Skeletal muscle satellite cell (primary cell): ENCODE data around the gene BRPF1.

Source experiments
- H3K27me3 ChIP-seq: 2 replicates; pipeline ENCODE4 v1.7.0; 2013; ENCODE audit warnings: low read length; ENCODE audit not compliant: control insufficient read depth, insufficient read depth
- H3K36me3 ChIP-seq: 2 replicates; pipeline ENCODE4 v1.7.0; 2013; ENCODE audit warnings: mild to moderate bottlenecking, control low read depth, low read length; ENCODE audit not compliant: insufficient read depth
- H3K4me1 ChIP-seq: 2 replicates; pipeline ENCODE4 v1.7.0; 2013; ENCODE audit warnings: low read length; ENCODE audit not compliant: control insufficient read depth, insufficient read depth
- H3K4me2 ChIP-seq: 2 replicates; pipeline ENCODE4 v1.7.0; 2013; ENCODE audit warnings: mild to moderate bottlenecking, low read length
- H3K4me3 ChIP-seq: 2 replicates; pipeline ENCODE4 v1.7.0; 2013; ENCODE audit warnings: low read length
- H3K9ac ChIP-seq: 2 replicates; pipeline ENCODE4 v1.7.0; 2013; ENCODE audit warnings: mild to moderate bottlenecking, low read depth, low read length, moderate library complexity
- H3K9me3 ChIP-seq: replicated peaks from 2 replicates; pipeline ENCODE4 v1.7.0; 2013; ENCODE audit warnings: mild to moderate bottlenecking, control low read depth, low read length

BRPF1 gene

DNA sequence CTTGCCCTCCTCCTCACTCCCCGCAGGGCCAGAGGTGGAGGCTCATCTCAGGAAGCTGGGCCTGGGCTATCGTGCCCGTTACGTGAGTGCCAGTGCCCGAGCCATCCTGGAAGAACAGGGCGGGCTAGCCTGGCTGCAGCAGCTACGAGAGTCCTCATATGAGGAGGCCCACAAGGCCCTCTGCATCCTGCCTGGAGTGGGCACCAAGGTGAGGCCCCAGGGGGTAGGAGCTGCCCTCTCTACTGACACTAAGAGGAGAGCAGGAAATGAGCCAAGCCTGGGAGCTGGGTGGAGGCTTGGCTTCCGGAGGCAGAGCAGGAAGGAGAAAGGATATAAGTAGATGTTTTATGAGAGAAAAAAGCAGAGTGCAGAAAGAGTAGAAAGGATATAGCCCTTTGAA is 23.1 kb downstream of the BRPF1 start:
- Histone ChIP-seq H3K27me3 (no peaks in the 10 kb centered on the region), H3K4me3 (no peak overlapping the region), H3K9ac (no peak overlapping the region), H3K9me3 (no peaks in the 10 kb centered on the region), H3K36me3 (peaks cover 46% of the 10 kb centered on the region), H3K4me1 (peaks cover 15% of the 10 kb centered on the region), H3K4me2 (no peak overlapping the region)

DNA sequence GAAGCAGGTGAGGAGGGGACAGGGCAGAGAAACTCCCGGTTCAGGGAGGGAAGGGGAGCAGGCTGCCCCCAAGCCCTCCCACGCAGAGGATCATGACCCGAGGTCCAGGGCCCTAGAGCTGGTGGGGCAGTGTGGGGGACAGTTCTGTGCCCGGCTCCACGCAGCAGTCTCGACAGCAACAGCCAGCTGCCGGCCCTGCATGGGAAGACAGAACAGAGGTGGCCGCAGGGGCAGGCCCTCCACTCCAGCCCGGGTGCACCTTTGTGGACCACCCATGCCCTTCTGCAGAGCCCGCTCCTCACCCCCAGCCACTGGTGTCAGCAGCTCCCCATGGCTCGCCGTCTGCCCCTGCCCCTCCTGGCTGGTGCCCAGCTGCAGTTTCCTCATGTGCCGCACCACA is 25.9 kb downstream of the BRPF1 start:
- Histone ChIP-seq H3K9me3 (no peaks in the 10 kb centered on the region), H3K4me1 (peaks cover 6% of the 10 kb centered on the region), H3K36me3 (peaks cover 49% of the 10 kb centered on the region), H3K27me3 (no peaks in the 10 kb centered on the region), H3K4me2 (no peak overlapping the region), H3K9ac (no peak overlapping the region), H3K4me3 (no peak overlapping the region)

DNA sequence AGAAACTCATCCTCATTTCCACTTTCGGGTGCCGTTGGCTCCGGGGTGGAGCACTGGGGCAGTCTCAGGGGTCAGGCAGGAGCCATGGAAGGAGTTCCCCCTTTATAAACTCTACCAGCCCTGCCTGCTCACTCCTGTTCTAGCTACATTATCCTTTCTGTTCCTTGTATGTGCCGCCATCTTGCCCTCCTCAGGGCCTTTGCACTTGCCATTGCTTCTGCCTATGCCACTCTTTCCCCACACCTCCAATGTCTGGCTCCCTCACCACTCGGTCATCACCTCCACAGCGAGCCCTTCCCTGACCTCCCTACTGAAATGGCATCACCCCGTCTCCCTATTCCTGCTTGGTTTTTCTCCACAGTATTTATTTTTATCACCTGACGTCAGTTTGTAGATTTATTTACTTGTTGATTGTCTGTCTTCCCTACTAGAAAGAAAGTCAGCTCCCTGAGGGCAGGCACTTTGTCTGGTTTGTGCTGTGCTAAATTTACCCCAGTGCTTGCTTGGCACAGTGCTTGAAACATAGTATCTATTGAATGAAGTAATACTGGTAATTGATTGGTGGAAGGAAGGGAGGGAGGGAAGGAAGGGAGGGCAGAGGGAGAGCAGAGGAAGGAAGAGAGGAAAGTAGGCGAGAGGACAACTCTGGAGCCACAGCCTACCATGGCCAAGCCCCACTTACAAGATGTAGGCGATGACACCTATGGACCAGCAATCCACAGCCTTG is 29.4 kb downstream of the BRPF1 start:
- Histone ChIP-seq H3K9ac (no peak overlapping the region), H3K4me3 (no peak overlapping the region), H3K4me1 (no peaks in the 10 kb centered on the region), H3K36me3 (peaks cover 50% of the 10 kb centered on the region), H3K27me3 (no peaks in the 10 kb centered on the region), H3K4me2 (no peak overlapping the region), H3K9me3 (no peaks in the 10 kb centered on the region)

DNA sequence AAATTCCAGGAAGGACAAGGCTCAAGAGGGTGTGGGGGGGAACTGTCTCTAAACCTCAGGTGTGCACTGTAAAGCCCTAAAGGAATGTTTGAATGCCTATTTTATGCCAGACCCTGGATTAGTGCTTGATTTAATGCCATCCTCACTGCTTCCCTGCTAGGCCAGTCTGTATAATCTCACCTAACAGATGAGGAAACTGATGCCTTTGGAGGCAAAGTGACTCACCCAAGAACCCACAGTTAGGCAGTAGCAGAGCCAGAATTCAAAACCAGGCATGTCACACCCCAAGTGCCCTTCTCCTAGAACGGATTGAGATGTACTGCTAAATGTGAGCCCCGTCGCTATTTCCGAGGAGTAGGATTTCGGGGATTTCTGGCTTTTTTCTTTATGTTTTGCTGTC is 30.4 kb downstream of the BRPF1 start:
- H3K27me3 ChIP-seq = no peaks in the 10 kb centered on the region
- H3K4me1 ChIP-seq = no peaks in the 10 kb centered on the region
- H3K4me2 ChIP-seq = no peak overlapping the region
- H3K9me3 ChIP-seq = no peaks in the 10 kb centered on the region
- H3K9ac ChIP-seq = no peak overlapping the region
- H3K4me3 ChIP-seq = no peak overlapping the region
- peaks cover 42% of the 10 kb centered on the region for H3K36me3 ChIP-seq

DNA sequence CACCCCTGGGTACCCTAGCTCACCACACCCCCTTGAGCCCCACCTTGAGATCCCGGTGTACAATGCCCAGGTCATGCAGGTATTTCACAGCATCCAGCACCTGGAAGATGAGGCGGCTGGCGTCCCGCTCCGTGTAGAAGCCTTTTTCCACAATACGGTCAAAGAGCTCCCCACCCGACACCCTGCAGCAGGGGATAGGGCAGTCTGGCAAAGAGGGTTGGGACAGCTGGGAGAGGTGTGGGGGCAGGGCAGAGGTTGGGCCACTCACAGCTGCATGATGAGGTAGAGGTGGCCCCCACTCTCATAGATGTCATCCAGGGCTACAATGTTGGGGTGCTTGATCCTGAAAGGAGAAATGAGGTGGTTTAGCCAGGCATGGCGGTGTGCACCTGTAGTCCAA is 31.3 kb downstream of the BRPF1 start:
- Histone ChIP-seq H3K4me3 (no peak overlapping the region), H3K27me3 (no peaks in the 10 kb centered on the region), H3K4me1 (peaks cover 7% of the 10 kb centered on the region), H3K36me3 (peaks cover 34% of the 10 kb centered on the region), H3K4me2 (no peak overlapping the region), H3K9ac (no peak overlapping the region), H3K9me3 (no peaks in the 10 kb centered on the region)

DNA sequence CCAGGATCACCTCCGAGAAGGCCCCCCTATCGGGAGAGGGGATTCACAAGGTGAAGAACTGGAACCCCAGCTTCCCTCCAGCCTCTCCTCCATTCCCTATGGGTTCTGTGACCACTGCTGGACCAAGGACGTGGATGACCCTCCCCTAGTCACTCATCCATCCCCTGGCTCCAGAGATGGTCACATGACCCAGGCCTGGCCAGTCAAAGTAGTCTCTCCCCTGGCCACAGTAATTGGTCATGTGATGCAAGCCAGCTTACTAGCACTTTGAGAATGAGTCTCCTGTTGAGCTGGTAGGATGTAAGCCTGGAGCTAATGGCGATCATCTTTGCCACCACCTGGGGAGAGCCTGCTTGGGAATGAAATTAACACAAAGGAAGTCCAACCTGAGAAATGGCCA is 34.3 kb downstream of the BRPF1 start:
- no peaks in the 10 kb centered on the region for H3K27me3 ChIP-seq
- H3K36me3 ChIP-seq = peaks cover 13% of the 10 kb centered on the region
- no peak overlapping the region for H3K4me3 ChIP-seq
- H3K9ac ChIP-seq = no peak overlapping the region
- no peak overlapping the region for H3K4me2 ChIP-seq
- H3K9me3 ChIP-seq = no peaks in the 10 kb centered on the region
- H3K4me1 ChIP-seq = peaks cover 32% of the 10 kb centered on the region

DNA sequence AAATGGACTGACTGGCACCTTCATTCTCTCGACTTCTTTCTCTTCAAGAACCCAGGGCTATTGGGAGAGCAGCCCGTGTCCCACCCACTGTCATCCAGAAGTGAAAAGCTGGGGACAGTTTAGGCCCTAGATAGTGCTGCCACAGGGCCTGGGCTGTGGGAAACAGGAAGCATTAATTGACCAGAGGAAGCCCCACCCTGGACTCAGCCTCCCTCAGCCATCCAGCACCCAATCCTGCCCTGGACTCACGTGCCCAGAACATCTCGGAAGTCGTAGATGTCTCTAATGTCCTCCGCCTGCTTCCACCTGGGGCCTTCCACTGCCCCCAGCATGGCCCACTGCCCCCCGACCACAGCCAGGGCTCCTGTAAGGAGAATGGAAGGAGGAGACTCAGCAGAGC is 35.9 kb downstream of the BRPF1 start:
- Histone ChIP-seq H3K4me3 (no peak overlapping the region), H3K4me2 (no peak overlapping the region), H3K27me3 (no peaks in the 10 kb centered on the region), H3K36me3 (peaks cover 5% of the 10 kb centered on the region), H3K4me1 (peaks cover 32% of the 10 kb centered on the region), H3K9me3 (no peaks in the 10 kb centered on the region), H3K9ac (no peak overlapping the region)

DNA sequence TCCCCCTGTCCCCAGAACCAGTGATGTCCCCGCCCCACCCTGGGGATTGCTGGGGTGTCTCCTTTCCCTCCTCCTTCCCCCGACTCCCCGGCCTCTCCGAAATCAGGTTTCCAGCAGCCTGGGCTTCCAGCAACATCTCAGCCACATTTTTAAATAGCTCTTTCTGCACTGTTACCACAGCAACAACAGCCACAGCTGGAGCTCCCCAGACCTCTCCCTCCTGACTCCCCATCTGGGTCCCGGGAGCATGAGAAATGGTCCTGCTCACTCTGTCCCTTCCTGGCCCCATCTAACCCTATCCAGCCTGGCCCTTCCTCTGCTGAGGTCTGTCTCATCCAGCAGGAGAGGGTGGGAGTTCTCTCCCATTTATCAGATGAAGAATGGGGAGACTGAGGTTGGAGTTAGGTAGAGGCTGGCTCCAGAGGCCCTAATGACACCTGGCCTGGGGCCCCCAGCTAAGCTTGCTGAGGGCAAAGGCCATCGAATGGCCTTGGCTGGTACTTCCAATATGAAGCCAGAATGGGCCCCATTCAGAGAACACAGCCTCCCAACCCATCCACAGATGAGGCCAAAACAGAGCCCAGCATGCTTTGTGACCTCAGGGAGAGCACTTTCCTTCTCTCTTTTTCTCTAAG is 36.7 kb downstream of the BRPF1 start:
- peak overlapping the region; percentile 87 for H3K9ac ChIP-seq
- no peak overlapping the region for H3K4me3 ChIP-seq
- H3K4me1 ChIP-seq = peaks cover 32% of the 10 kb centered on the region

DNA sequence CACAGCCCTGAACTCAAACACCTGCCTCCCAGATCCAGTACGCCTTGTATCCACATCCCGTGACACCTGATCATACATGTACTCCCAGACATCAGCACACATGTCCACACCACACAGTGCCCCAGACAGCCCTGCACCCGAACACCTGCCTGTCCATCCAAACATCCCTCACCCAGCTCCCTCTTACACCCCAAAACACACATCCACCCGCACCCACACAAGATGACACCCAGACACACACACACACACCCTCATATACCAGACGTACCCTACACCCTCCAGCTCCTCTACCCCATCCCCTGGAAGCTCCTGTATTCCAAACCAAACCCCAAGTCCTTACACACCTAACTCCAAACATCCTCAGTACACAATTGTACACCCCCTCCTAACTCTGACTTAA is 37.5 kb downstream of the BRPF1 start:
- Histone ChIP-seq H3K4me2 (peak overlapping the region; percentile 94), H3K9ac (peak overlapping the region; percentile 87), H3K36me3 (peaks cover 5% of the 10 kb centered on the region), H3K4me1 (peaks cover 32% of the 10 kb centered on the region), H3K4me3 (peak overlapping the region; percentile 76), H3K9me3 (no peaks in the 10 kb centered on the region), H3K27me3 (no peaks in the 10 kb centered on the region)

More for the DNA sequence above, 36.7 kb downstream of the BRPF1 start:
- H3K27me3 ChIP-seq = no peaks in the 10 kb centered on the region
- no peaks in the 10 kb centered on the region for H3K9me3 ChIP-seq
- H3K4me2 ChIP-seq = peak overlapping the region; percentile 94
- H3K36me3 ChIP-seq = peaks cover 5% of the 10 kb centered on the region

DNA sequence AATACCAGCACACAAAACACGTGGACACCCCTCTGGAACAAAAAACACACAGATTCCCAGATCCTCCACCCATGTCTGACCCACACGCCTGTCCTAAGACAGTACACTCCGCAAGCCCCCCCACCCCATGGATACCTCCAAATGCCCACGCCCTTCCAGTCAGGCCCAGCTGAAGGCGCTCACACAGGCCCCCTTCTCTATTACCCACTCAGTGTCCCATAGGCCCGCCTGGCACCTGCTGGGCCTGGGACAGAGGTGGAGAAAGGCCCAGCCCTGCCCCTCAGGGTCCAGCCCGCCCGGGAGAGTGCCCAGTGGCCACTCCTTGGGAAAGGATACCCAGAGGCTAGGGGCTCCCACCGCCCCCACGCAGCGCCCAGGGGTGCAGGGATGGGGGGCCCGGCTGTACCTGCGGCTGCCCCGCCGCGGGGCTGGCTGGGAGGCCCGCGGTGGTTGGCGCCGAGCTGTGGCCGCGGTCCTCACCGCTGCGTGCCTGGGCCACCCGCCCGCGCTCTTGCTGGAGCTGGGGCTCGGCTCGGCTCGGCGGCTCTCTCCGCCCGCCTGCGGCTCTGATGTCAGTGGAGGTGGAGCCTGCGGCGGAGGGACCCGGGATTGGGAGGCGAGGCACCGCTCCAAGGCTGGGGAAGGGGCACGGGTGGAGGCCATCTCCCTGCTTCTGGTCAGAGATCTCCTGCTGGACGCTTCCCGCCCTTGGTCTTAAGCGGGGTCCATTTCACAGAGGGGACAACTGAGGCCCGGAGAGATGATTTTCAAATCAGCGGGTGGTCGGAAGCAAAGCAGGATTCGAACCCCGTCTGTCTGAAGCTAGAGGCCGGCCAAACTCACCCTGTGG is 38.1 kb downstream of the BRPF1 start, which contains the start of gene CAMK1:
TSS of gene CAMK1 (minus strand) at position 522 of the 850 bp plus-strand sequence. CDS start 2,198 bp downstream, outside the sequence.
- H3K4me2 ChIP-seq = peak within 1 kb of the TSS; percentile 94
- no peaks in the 10 kb centered on the region for H3K9me3 ChIP-seq
- peaks cover 5% of the 10 kb centered on the region for H3K36me3 ChIP-seq
- H3K9ac ChIP-seq = peak within 1 kb of the TSS; percentile 87
- H3K4me3 ChIP-seq = peak within 1 kb of the TSS; percentile 76
- H3K4me1 ChIP-seq = peaks cover 32% of the 10 kb centered on the region
- no peaks in the 10 kb centered on the region for H3K27me3 ChIP-seq

DNA sequence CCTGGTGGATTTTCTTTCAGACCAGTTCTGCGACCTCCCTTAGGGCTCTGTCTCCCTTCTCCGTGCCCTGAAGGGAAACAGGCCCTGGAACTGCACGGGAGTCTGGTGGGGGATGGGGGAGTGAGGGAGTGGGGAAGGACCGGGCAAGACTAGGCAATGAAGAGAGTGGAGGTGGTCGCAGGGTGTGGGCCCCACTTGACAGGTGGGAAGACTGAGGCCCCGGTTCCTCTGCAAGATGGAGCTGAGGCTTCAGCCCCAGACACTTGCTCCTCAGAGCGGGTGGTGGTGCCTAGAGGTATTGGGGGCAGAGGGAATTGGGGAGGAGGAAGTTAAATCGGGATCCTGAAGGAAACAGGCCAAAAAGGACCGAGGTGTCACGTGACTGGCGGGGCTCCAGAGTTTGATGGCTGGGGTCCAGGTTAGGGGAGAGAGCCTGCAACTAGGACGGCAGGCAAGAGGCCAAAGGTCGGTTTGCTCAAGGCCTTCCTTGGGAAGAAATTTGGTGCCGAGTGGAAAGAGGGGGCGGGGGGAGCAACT is 38.8 kb downstream of the BRPF1 start:
- H3K4me1 ChIP-seq = peaks cover 32% of the 10 kb centered on the region
- peak overlapping the region; percentile 87 for H3K9ac ChIP-seq
- H3K4me2 ChIP-seq = peak overlapping the region; percentile 94
- no peaks in the 10 kb centered on the region for H3K9me3 ChIP-seq
- H3K4me3 ChIP-seq = peak overlapping the region; percentile 76
- H3K27me3 ChIP-seq = no peaks in the 10 kb centered on the region
- peaks cover 2% of the 10 kb centered on the region for H3K36me3 ChIP-seq
